ENCODE data around the gene UNC93B1. TPM values are rescaled to one million over a fixed set of nuclear protein-coding genes. Genes with fewer than 3 reads are reported as not detected.
A peak's percentile ranks its signal among the peaks of the same experiment; 100 is the strongest.

Gene UNC93B1
- total RNA-seq, 2 experiments from 2014 or later, result 21.3 to 22.0 TPM

- TF ChIP-seq CTCF (IDR thresholded peaks at IDR 0.05), result no peak
- Mint-ChIP-seq H3K4me1 (ENCODE audit: low read depth) (peaks cover 27% of the 10 kb centered on the region), H3K27ac (peak overlapping the region; percentile 92), H3K9me3 (no peaks in the 10 kb centered on the region), H3K4me3 (peak overlapping the region; percentile 89), H3K36me3 (ENCODE audit: low read depth) (peaks cover 9% of the 10 kb centered on the region), H3K27me3 (no peaks in the 10 kb centered on the region)
- ChIA-PET POLR2A (interaction anchor here (1.2 to 3.1 kb wide), 2 partner anchors 9 to 10 kb away, joined by 3 to 21 read pairs; partner anchors contain the start of gene NDUFS8), CTCF (interaction anchor here (0.6 kb wide), 1 partner anchor 109 kb away, joined by 3 read pairs; no protein-coding TSS in a partner anchor)
- ATAC-seq (ENCODE audit: poor library complexity), result peak; percentile 46
- Histone ChIP-seq H3K27me3 (ENCODE audit: control insufficient read depth in 1 of 2, insufficient read depth in 2 of 2, low read length in 2 of 2) (no peaks in the 10 kb centered on the region), H3K4me3 (ENCODE audit: low read length) (peak overlapping the region; percentile 96), H3K36me3 (ENCODE audit: insufficient read depth, low read length) (peaks cover 43% of the 10 kb centered on the region), H3K9me3 (ENCODE audit: control insufficient read depth in 1 of 2, insufficient read depth in 1 of 2, low read length in 2 of 2) (no peaks in the 10 kb centered on the region), H3K27ac (ENCODE audit: low read depth in 1 of 2, low read length in 2 of 2) (peak overlapping the region; percentile 77 to 82), H3K4me1 (ENCODE audit: insufficient read depth, low read length) (peaks cover 64% of the 10 kb centered on the region)
- intact Hi-C loops (cut with DNase I, micrococcal nuclease), result no loop called here
- peak in 11 of 14 experiments; percentile 17 to 70 (median 34) for DNase-seq
Observed at GRCh38 chr11:68040101-68040956, 36.4 kb upstream of the UNC93B1 start.

- ChIA-PET POLR2A (interaction anchor here (0.9 to 3.1 kb wide), 4 partner anchors 9 to 34 kb away, joined by 3 to 21 read pairs (median 6); partner anchors contain the start of gene NDUFS8), CTCF (interaction anchor here (0.6 to 0.9 kb wide), 2 partner anchors 110 to 170 kb away, joined by 3 to 4 read pairs; no protein-coding TSS in a partner anchor)
- peak overlapping the region; percentile 77 to 82 for H3K27ac ChIP-seq (ENCODE audit: low read depth in 1 of 2, low read length in 2 of 2)
- TF ChIP-seq CTCF (IDR thresholded peaks at IDR 0.05), result no peak
- peak overlapping the region; percentile 96 for H3K4me3 ChIP-seq (ENCODE audit: low read length)
- H3K9me3 ChIP-seq (ENCODE audit: control insufficient read depth in 1 of 2, insufficient read depth in 1 of 2, low read length in 2 of 2), result no peaks in the 10 kb centered on the region
- peak overlapping the region; percentile 92 for H3K27ac Mint-ChIP-seq
- H3K4me1 Mint-ChIP-seq (ENCODE audit: low read depth), result peaks cover 29% of the 10 kb centered on the region
- H3K27me3 ChIP-seq (ENCODE audit: control insufficient read depth in 1 of 2, insufficient read depth in 2 of 2, low read length in 2 of 2), result no peaks in the 10 kb centered on the region
- no peaks in the 10 kb centered on the region for H3K9me3 Mint-ChIP-seq
- peaks cover 9% of the 10 kb centered on the region for H3K36me3 Mint-ChIP-seq (ENCODE audit: low read depth)
- DNase-seq (peak in 3 of 14 experiments; percentile 14 to 49 (median 33)), ATAC-seq (ENCODE audit: poor library complexity) (no peak)
- H3K36me3 ChIP-seq (ENCODE audit: insufficient read depth, low read length), result peaks cover 37% of the 10 kb centered on the region
- intact Hi-C loops (cut with DNase I, micrococcal nuclease), result loop anchor here (1.0 to 5.0 kb wide), 2 partner anchors 9 to 423 kb away; partner anchors contain the start of genes NDUFS8 (in 1 of the 2) and PPP6R3 (in 1 of the 2)
- peak overlapping the region; percentile 89 for H3K4me3 Mint-ChIP-seq
- no peaks in the 10 kb centered on the region for H3K27me3 Mint-ChIP-seq
- H3K4me1 ChIP-seq (ENCODE audit: insufficient read depth, low read length), result peaks cover 66% of the 10 kb centered on the region
Observed at GRCh38 chr11:68039526-68040086, 35.7 kb upstream of the UNC93B1 start.
